MM.1S (cell line): ENCODE data around the gene SYNE2.

ENCODE experiments used
- EZH2 ChIP-seq: fragments of 300-600 bp; sonication (generic); optimal IDR thresholded peaks from 2 replicates; pipeline ENCODE3; 2017; ENCODE audit warnings: low read depth, mild to moderate bottlenecking, antibody characterized with exemption, low read length, mixed read lengths
- EZH2phosphoT487 ChIP-seq: fragments of 300-600 bp; sonication (generic); IDR thresholded peaks from 2 replicates; pipeline ENCODE4 v1.6.1; 2018; ENCODE audit warnings: antibody characterized with exemption, low read length
- TF ChIP-seq, protein P1 (sequence below): fragments of 300-600 bp; sonication (generic); IDR thresholded peaks from 2 replicates; pipeline ENCODE4 v1.5.1; 2016; ENCODE audit warnings: antibody characterized with exemption, low read length, mixed read lengths

DNA sequence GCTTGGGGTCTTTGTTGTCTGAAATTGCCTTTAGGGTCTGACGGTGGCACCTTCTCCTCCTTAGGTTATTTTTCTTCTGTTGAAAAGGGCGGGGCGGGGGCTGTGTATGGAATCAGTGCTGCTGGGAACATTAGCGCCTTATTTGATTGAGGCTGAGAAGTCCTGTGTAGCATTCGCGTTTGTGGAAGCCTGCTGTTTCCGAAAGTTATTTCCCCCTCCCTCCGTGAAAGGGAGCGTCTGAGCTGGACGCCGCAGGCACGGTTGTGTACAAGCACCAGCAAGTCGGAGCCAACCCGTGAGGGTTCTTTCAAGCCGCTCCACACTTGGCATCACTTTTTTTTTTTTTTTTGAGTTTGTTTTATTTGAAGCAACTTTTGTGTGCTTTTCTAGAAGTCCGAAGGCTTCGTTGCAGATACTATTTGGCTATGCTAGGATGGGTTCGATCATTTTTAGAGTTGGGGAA is 1.1 kb downstream of the SYNE2 start:
- TF ChIP-seq, protein P1, sequence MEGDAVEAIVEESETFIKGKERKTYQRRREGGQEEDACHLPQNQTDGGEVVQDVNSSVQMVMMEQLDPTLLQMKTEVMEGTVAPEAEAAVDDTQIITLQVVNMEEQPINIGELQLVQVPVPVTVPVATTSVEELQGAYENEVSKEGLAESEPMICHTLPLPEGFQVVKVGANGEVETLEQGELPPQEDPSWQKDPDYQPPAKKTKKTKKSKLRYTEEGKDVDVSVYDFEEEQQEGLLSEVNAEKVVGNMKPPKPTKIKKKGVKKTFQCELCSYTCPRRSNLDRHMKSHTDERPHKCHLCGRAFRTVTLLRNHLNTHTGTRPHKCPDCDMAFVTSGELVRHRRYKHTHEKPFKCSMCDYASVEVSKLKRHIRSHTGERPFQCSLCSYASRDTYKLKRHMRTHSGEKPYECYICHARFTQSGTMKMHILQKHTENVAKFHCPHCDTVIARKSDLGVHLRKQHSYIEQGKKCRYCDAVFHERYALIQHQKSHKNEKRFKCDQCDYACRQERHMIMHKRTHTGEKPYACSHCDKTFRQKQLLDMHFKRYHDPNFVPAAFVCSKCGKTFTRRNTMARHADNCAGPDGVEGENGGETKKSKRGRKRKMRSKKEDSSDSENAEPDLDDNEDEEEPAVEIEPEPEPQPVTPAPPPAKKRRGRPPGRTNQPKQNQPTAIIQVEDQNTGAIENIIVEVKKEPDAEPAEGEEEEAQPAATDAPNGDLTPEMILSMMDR, result no peak
- TF ChIP-seq EZH2 (no peak), EZH2phosphoT487 (no peak)
